Vagina (tissue), 2 donors: ENCODE measurements around the gene RAB4A.

Experiments used
- CTCF ChIP-seq, 3 experiments: fragments of 450-650 bp in 2 of 3; fragments of 200-600 bp in 1 of 3; sonication (generic) in 1 of 3; IDR thresholded peaks; one replicate each; pipeline ENCODE4 v1.5.1; 2017 to 2019; ENCODE audit warnings: antibody characterized with exemption in 3 of 3, mild to moderate bottlenecking in 2 of 3, moderate library complexity in 2 of 3
- POLR2A ChIP-seq, 2 donors: fragments of 450-650 bp; IDR thresholded peaks; one replicate each; pipeline ENCODE4 v1.6.1; 2017; ENCODE audit warnings: antibody characterized with exemption in 2 of 2, mild to moderate bottlenecking in 2 of 2, moderate library complexity in 2 of 2
- POLR2AphosphoS5 ChIP-seq, 2 donors: sonication (generic); formaldehyde crosslinking; IDR thresholded peaks; one replicate each; pipeline ENCODE4 v1.9.0; 2017; ENCODE audit warnings: antibody characterized with exemption in 2 of 2, mild to moderate bottlenecking in 2 of 2, low read depth in 1 of 2; ENCODE audit not compliant: insufficient read depth in 1 of 2

- no peak for TF ChIP-seq CTCF (IDR thresholded peaks at IDR 0.05)
- TF ChIP-seq POLR2A (IDR thresholded peaks at IDR 0.05), result no peak
- TF ChIP-seq POLR2AphosphoS5 (IDR thresholded peaks at IDR 0.05; ENCODE audit: insufficient read depth in 1 of 2, low read depth in 1 of 2), result no peak
Observed at GRCh38 chr1:229296541-229296941, 25.6 kb downstream of the RAB4A start.
